Endothelial cell (in vitro differentiated cells): ENCODE results near the gene KIAA1586. TPM values are rescaled to one million over a fixed set of nuclear protein-coding genes. Genes with fewer than 3 reads are reported as not detected.
A peak's percentile ranks its signal among the peaks of the same experiment; 100 is the strongest.
"Not testable (repeated sequence)": the region's sequence is repeated elsewhere in the genome, so short reads cannot be mapped to it uniquely, and the experiment has no call there.

Experiments
- DNase-seq: peaks from one replicate; pipeline ENCODE4 v3.0.0; 2021; ENCODE audit warnings: low spot score
- H3K27ac Mint-ChIP-seq: one replicate; pipeline ENCODE4 v1.8.0; 2021; ENCODE audit warnings: mixed read lengths, inconsistent platforms; ENCODE audit not compliant: unreplicated experiment
- H3K27me3 Mint-ChIP-seq: one replicate; pipeline ENCODE4 v1.8.0; 2021; ENCODE audit warnings: mild to moderate bottlenecking, moderate library complexity, mixed read lengths, inconsistent platforms; ENCODE audit not compliant: unreplicated experiment
- H3K36me3 Mint-ChIP-seq: one replicate; pipeline ENCODE4 v1.8.0; 2021; ENCODE audit warnings: mild to moderate bottlenecking, low read depth, mixed read lengths, inconsistent platforms; ENCODE audit not compliant: unreplicated experiment
- H3K4me1 Mint-ChIP-seq: one replicate; pipeline ENCODE4 v1.8.0; 2021; ENCODE audit warnings: mild to moderate bottlenecking, mixed read lengths, inconsistent platforms; ENCODE audit not compliant: unreplicated experiment
- H3K4me3 Mint-ChIP-seq: one replicate; pipeline ENCODE4 v1.8.0; 2021; ENCODE audit warnings: mild to moderate bottlenecking, mixed read lengths, inconsistent platforms; ENCODE audit not compliant: unreplicated experiment
- H3K9me3 Mint-ChIP-seq: one replicate; pipeline ENCODE4 v1.8.0; 2021; ENCODE audit warnings: mixed read lengths, inconsistent platforms; ENCODE audit not compliant: unreplicated experiment
- CTCF ChIP-seq: fragments of 200-600 bp; sonication (generic); IDR thresholded peaks from one replicate; pipeline ENCODE4 v1.5.0; 2021; ENCODE audit warnings: antibody characterized with exemption; ENCODE audit not compliant: unreplicated experiment
- long read RNA-seq: library from polyadenylated mRNA; unstranded; transcript quantifications from one replicate; pipeline ENCODE4 v2.0.0, GENCODE V29; 2020; ENCODE audit not compliant: unreplicated experiment
- total RNA-seq: library from RNA; stranded (reverse); fragmentation: NEBNext Ultra II Directional; extraction: Animal tissue kit (Norgen Biotek cat#: 25700); gene quantifications from one replicate; pipeline ENCODE4 v1.2.1, GENCODE V29; 2021; ENCODE audit not compliant: unreplicated experiment

Gene KIAA1586
- 44.3 TPM for total RNA-seq
- long read RNA-seq, transcript KIAA1586-201 (4 exons, 2,933 nt): major isoform, 20 of 25 reads
- long read RNA-seq, partial matches to known transcripts: 1 of 25 reads
- long read RNA-seq, other reads (novel, unspliced or antisense): 1 of 25 reads

GRCh38 chr6:57046332-57047256, at the start of gene KIAA1586:
Gene KIAA1586, plus strand, starts transcription at chr6:57046693. Its CDS starts 63 bp downstream, at chr6:57046756.
- not testable (repeated sequence) for H3K9me3 Mint-ChIP-seq, H3K27me3 Mint-ChIP-seq
- peak within 1 kb of the TSS; percentile 97 for H3K27ac Mint-ChIP-seq
- peaks cover 29% of the 10 kb centered on the region for H3K4me1 Mint-ChIP-seq
- DNase-seq: peak; percentile 80
- peaks cover 20% of the 10 kb centered on the region for H3K36me3 Mint-ChIP-seq
- peak within 1 kb of the TSS; percentile 97 for H3K4me3 Mint-ChIP-seq

GRCh38 chr6:56999049-56999448, 47.4 kb upstream of the KIAA1586 start:
- peaks cover 3% of the 10 kb centered on the region for H3K27me3 Mint-ChIP-seq
- DNase-seq: no peak
- no peak for TF ChIP-seq CTCF
- H3K4me1 Mint-ChIP-seq: peaks cover 6% of the 10 kb centered on the region
- H3K27ac Mint-ChIP-seq: no peak overlapping the region
- peaks cover 5% of the 10 kb centered on the region for H3K9me3 Mint-ChIP-seq
- H3K4me3 Mint-ChIP-seq: no peak overlapping the region
- H3K36me3 Mint-ChIP-seq: peaks cover 5% of the 10 kb centered on the region

- not testable (repeated sequence) for DNase-seq, H3K4me3 Mint-ChIP-seq, H3K27ac Mint-ChIP-seq, H3K4me1 Mint-ChIP-seq, H3K27me3 Mint-ChIP-seq, H3K36me3 Mint-ChIP-seq, H3K9me3 Mint-ChIP-seq
These were observed 46.7 kb upstream of the KIAA1586 start for GRCh38 chr6:56999748-57000147.

- Mint-ChIP-seq H3K4me1 (no peaks in the 10 kb centered on the region), H3K4me3 (no peak overlapping the region), H3K27me3 (no peaks in the 10 kb centered on the region), H3K9me3 (peaks cover 5% of the 10 kb centered on the region), H3K36me3 (peaks cover 5% of the 10 kb centered on the region), H3K27ac (no peak overlapping the region)
- DNase-seq: no peak
- TF ChIP-seq CTCF: no peak
These were observed 44.3 kb upstream of the KIAA1586 start for GRCh38 chr6:57002197-57002596.

GRCh38 chr6:57004292-57004691, 42.2 kb upstream of the KIAA1586 start:
- H3K36me3 Mint-ChIP-seq: no peaks in the 10 kb centered on the region
- H3K9me3 Mint-ChIP-seq: no peaks in the 10 kb centered on the region
- H3K27ac Mint-ChIP-seq: no peak overlapping the region
- no peak for TF ChIP-seq CTCF
- H3K4me1 Mint-ChIP-seq: no peaks in the 10 kb centered on the region
- DNase-seq: no peak
- H3K4me3 Mint-ChIP-seq: no peak overlapping the region
- H3K27me3 Mint-ChIP-seq: peaks cover 1% of the 10 kb centered on the region

GRCh38 chr6:57006101-57006500, 40.4 kb upstream of the KIAA1586 start:
- Mint-ChIP-seq H3K9me3 (no peaks in the 10 kb centered on the region), H3K4me3 (no peak overlapping the region), H3K4me1 (no peaks in the 10 kb centered on the region), H3K27me3 (peaks cover 4% of the 10 kb centered on the region), H3K36me3 (no peaks in the 10 kb centered on the region), H3K27ac (no peak overlapping the region)
- no peak for TF ChIP-seq CTCF
- DNase-seq: no peak

- not testable (repeated sequence) for H3K36me3 Mint-ChIP-seq, H3K4me1 Mint-ChIP-seq, H3K27ac Mint-ChIP-seq, H3K27me3 Mint-ChIP-seq, DNase-seq, H3K4me3 Mint-ChIP-seq, H3K9me3 Mint-ChIP-seq
These were observed 38.4 kb upstream of the KIAA1586 start for GRCh38 chr6:57008069-57008468.
